GM19023 (cell line): ENCODE results near the gene OSTM1.

Experiments
- ATAC-seq: cut with Tn5 transposase; IDR thresholded peaks from one replicate; pipeline ENCODE4 v1.9.1; 2021; ENCODE audit warnings: mild to moderate bottlenecking, moderate library complexity; ENCODE audit not compliant: unreplicated experiment

The OSTM1 gene

DNA sequence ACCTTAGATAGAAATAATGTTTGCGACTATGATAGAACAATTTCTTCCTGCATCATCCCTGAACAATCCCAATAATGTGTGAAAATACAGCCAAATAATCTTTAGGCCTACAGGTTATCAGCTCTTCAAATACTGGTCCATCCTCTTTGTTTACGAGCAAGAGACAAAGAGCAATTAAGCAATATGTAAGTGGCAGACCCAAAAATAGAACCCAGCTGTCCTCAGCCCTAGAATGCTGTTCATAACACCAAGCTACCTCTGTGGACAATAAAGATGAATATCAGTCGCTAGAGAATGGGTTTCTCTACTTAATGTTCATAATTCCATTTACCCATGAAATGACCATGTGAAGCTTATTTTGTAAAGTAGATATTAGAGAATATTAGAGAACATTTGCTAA, 28.4 kb upstream of the OSTM1 start:
- ATAC-seq = no peak

DNA sequence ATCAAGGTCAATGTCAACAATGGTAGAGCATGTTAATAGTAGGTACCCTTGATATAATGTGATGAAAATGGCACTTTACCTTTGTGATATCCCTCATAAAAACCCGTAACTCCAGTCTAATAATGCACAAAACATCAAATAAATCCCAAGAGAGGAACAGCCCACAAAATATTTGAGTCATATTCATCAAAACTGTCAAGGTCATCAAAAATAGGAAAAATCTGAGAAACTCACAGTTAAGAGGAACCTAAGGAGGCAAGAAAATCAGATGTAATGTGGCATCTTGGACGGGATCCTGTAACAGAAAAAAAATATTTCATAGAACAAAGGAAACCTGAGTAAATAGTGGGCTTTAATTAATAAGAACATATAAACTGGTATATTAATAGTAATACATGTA, 25.5 kb upstream of the OSTM1 start:
- ATAC-seq = no peak

DNA sequence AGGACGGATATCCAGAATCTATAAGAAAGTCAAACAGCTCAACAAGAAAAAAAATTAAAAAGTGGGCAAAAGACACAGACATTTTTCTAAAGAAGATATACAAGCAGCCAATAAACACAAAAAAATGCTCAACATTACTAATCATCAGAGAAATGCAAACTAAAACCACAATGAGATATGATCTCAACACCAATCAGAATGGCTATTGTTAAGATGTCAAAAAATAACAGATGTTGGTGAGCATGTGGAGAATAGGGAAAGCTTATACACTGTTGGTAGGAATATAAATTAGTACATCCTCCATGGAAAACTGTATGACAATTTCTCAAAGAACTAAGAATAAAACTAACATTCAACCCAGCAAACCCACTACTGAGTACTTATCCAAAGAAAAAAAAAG, 23.3 kb upstream of the OSTM1 start:
- no peak for ATAC-seq

DNA sequence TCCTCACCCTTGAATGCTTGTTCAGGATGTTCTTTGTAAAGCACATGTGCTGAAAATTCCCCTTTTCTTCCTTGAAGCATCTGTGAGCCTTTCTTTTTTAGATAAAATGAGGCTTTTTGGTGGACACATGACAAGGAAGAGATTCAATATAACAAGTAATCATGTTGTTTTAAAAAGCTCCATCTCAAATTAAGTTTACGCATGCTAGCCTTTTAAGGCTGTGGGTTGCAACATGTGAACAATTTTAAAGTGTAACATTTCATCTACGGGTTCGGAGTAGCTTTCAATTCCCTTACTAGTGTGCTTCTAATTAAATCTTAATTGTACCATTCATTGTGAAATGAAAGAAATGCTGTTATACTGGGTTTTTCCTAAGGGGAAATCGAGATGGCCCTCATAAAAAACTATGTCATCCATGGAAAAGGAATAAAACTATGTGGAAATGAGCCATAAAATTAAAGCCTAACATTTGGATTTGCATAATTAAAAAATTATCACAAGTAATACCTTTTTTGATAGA, 19.3 kb upstream of the OSTM1 start:
- no peak for ATAC-seq

DNA sequence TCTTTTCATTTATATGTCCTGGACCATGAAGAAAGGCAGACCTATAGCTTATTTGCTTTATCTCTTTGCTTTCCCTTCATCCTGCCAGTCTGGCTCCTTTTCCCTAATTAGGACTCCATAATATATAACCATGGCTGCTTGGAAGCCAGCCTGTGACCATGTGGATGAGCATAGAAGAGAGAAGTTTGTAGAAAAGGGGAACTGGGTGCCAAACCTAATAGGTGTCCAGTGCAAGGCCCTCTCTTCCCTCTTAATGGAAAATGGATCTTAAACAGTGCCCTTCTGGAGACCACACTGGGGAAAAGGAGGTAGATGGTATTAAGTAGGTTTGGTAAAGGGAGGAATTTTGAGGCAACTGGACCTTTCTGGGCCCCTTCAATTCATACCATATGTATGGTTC, 16.7 kb upstream of the OSTM1 start:
- no peak for ATAC-seq

DNA sequence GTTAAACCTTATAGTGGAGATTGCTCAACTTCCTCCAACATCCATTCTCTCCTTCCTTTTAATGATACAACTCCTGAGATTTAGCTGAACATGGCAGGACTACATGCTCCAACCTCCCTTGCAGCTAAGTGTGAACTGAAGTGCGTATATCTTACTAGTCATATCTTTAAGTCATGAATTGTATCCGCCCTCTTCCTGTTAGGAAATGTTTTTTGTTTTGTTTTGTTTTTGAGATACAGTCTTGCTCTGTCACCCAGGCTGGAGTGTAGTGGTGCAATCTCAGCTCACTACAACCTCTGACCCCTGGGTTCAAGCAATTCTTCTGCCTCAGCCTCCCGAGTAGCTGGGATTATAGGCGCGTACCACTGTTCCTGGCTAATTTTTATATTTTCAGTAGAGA, 8.8 kb upstream of the OSTM1 start:
- ATAC-seq = no peak

DNA sequence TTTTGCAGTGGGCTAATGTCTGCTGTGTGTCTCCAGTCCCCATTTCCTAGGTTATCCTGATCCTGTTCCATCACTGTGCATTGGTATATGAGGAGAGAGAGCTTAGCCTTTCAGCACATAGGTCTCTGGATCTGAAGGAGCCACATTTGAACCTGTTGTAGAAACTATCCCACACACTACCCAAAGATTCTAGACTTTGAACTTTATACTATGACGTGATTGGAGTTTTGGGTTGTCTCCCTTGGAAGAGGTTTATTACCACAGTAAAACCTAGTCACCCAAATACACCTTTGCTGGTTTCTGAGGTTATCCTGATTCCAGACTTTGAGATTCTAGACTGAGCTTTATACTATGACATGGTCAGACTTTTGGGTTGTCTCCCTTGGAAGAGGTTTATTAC, 8.0 kb upstream of the OSTM1 start:
- ATAC-seq = no peak

DNA sequence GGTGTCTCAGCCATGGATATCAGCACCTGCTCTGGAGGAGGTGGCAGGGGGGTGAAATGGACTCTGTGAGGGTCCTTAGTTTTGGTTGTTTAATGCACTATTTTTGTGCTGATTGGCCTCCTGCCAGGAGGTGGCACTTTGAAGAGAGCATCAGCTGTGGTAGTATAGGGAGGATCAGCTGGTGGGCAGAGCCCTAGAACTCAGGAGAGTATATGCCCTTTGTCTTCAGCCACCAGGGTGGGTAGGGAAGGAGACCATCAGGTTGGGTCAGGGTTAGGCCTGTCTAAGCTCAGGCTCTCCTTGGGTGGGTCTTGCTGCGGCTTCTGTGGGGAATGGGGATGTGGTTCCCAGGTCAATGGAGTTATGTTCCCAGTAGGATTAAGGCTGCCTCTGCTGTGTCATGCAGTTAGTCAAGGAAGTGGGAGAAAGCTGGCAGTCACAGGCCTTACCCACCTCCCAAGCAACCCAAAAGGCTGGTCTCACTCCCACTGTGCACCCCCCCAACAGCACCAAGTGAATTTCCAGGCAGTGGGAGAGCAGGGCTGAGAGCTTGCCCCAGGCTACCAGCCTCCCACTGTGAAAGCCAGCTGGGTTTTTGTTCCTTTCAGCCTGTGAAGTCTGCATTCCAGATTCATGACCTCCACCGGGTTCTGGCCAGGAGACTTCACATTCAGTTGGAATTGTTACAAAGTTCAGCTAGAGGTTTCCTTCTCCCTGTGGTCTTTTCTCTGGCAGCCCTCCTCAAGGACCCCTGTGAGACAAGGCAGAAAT, 5.7 kb upstream of the OSTM1 start:
- no peak for ATAC-seq

DNA sequence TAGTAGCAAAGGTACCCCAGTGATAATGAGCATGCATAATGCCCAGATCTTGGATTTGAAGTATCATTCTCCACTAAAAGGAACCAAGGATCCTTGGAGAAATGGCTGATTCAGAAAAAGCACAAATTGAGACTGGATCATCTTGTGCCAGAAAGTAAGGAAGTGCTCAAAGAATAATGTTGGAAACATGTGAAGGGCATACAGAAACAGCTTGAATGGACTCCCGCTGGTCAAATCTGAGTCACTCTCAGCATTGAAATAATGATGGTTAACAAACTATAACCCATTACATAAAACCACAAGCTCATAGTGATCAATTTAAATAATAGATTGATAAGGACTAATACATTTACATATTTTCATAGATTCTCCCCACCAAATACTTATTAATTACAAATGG, 3.6 kb upstream of the OSTM1 start:
- ATAC-seq = no peak

DNA sequence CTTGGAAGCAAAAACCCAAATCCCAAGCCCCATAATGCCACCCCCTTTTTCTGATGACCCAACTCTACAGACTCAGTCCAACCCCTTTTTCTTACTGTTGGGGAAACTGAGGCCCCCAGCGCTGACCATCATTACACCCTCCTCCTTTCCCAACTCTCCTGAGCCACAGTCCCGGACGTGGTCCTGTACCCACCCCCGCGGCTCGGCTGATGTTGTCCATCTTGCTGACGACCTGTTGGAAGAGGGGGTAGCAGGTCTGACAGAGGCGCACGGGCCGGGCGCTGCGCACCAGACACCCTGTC, 533 bp downstream of the OSTM1 start:
- ATAC-seq = peak; percentile 42

DNA sequence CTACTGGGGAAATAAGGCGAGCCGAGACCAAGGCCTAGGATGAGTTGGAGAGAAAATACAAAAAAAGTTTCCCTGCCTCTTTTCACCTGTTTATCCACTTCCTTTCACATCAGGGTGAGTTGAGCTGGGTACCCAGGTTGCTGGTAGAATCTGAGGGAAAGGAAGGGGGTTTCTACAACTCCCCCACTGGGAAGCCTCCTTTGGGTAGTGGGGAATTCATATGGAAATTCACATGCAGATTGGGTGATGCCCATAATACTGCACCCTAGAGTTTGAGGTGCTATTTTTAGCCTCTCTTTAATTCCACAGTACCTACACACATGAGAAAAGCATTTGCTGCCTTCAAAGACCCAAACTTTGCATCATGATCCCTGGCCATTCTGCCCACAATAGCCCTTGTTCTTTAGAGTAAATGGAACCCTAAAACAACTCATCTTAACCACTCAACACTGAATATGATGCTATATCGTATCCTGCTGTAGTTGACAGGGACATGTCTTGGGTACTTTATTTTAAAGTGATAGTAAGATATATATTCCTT, 2.7 kb downstream of the OSTM1 start:
- no peak for ATAC-seq

DNA sequence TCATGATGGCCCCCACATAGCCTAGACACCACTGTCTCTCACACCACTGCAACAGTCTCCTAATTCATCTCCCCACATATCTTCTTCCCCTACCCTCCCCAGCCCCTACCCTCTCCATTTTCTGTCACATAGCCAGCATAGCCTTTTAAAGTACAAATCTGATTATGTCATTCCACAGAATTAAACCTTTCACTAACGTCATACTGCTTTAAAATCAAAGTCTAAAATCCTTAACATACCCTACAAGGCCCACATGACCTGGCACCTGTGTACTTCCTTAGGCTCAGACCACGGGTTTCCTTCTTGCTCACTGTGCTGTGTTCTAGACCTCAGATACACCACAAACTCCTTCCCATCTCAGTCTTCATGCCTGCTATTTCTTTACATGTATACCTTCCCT, 5.9 kb downstream of the OSTM1 start:
- ATAC-seq = no peak

DNA sequence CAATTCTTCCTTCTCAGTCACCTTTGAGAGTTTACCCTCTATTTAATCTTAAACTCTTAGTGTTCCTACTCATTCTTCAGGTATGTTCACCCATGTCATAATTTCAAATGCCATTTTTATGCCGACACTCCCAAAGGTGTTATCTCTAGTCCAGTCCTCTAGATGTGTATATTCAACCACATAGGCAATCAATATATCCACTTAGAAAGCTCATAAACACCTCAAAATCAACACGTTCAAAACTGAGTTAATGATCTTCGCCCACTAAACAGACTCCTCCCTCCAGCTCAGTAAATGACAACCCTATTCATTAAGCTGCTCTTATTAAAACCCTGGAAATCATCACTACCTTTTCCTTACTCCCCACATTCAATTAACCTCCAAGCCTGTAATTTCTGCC, 6.4 kb downstream of the OSTM1 start:
- ATAC-seq = no peak

DNA sequence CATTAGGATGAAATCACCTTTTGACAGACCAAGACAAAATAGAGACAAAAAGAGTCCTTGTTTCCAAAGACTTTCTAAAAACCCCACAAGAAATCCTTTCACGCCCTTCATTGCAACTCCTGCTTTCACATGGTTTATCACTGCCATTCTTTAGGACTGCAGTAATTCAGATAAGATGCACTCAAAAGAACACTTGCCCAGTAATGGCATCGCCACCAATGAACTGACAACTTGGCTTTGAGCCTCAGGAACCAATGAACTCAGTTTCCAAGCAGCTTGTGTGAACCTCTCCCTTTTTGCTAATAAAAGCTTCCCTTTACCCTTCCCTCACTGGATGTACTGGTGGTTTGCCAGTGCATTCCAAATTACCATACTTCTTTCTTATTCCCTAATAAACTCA, 21.8 kb downstream of the OSTM1 start:
- no peak for ATAC-seq

DNA sequence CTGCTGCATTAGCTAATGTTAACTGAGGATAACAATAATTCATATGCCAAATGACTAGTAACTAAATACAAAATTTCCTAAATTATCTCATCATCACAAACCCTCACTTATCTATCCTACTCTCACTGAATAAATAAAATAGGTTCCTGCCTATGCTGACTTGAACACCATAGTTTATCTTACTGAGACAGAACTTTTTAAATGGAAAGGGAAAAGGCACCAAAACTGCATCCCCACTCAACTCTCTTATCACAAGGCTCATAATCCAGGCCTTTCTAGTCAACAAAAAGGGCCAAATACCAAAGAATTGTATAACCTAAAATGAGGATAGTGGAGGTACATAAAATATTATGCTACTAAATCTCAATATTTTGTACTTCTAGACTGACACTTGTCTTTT, 23.1 kb downstream of the OSTM1 start:
- no peak for ATAC-seq

DNA sequence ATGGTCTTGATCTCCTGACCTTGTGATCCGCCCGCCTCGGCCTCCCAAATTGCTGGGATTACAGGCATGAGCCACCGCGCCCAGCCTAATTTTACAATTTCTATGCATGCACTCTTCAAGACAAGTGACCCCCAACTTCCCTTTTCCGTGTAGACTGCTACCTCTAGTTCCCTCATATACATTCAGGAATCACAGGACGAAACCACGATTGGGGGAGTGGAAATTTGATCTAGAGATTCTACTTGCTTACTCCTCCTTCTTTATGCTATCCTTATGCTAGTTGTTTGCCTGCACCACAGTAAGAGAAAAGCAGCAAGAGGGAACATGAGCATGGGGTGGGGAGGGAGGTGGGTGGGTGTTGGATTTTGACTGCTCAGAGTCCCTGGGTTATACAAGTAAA, 34.9 kb downstream of the OSTM1 start:
- no peak for ATAC-seq

DNA sequence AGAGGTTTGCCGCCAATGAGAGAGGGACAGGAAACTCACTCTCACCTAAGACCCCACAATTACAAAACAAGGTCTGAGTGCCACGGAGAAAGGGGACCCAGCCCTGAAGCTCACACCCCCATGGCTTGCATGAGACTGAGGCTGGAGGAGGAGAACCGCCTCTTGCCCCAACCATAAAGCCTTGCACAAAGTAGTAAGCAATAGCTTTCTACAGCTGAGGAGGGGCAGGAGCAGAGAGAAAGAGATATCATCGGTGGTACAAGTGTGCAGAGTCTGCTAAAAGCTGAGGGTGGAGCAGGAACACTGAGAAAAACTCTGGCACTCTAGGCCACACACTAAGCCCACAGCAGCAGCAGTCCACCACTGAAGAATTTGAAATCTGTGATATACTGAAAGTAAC, 37.7 kb downstream of the OSTM1 start:
- ATAC-seq = no peak

DNA sequence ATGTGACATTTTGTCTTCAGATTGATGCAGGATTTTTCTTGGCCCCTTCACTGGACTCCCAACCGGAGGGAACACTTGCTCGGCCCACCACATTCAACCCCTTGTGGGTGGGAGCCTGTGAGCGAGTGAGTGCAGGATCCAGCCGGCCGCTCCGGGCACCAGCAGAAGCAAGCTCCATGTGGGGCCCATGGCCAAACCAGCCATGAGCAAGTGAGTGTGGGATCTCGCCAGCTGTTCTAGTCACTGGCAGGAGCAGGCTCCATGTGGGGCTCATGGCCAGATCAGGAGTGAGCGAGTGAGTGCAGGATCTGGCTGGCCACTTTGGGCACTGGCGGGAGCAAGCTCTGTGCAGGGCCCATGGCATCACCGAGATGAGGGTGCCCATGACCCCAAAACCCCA, 42.6 kb downstream of the OSTM1 start:
- ATAC-seq = no peak

DNA sequence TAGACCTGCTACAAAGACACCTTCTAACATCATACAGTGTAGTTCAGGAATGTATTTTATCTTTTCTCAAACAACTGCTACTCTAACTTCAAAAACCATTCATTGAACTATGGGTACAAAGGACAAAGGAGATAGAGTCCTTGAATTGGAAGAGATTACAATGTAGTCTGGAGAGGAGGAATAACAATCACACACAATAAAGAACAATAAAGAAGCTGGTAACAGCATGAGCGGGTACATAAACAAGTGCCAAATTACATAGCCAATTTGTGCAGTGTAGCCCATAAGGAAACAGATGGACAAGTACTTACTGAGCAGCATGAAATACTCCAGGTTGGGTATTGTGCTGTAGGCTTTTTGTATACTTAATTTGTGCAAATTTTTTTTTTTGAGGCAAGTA, 44.3 kb downstream of the OSTM1 start:
- ATAC-seq = no peak

DNA sequence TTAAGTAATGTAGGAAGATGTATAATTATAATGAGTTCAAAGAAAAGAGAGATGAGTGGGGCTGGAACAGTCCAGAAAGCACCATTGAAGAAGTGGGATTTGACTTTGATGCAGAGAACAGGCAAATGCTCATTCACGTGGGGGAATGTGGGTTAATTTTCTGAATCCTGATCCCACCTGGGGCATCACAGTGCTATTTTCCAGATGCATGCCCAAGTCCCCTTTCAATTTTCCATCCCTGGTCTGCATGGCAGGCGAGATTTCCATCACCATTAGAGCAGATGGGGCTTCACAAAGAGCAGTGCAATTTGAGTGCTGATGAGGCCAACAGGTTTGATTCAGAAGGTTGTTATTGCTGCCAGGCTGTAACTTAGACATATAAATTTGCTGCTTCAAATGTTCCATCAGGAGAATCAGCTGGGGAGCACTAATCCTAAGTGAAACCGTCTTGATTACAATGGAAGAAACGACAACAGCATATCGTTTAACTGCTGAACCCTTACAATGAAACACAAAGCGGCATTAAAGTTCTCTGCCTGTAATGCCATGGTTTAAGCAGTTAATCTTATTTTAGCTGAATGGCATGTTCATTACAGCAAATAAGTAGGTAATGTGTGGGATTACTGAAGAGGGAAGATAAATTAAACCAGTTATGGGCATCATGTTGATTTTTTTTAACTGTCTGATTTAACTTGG, 45.2 kb downstream of the OSTM1 start:
- no peak for ATAC-seq

DNA sequence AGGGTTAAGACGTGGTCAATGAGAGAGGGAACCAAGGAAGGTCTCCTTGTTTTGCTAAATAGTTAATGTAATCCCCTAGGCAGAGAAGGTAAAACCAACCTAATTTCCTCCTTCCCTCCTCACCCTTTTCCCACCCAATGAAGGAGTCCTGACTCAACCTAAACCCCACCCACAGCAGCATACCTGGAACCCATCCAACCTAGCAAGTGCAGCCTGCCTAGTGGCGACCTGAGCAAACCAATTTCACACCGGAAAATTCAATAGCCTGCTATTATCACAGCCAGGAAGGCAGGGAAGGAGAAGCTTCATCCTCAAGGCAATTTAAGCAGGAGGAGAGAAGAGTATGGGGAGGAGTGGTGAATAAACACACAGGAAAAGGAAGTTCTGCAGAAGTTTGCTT, 46.9 kb downstream of the OSTM1 start:
- no peak for ATAC-seq

DNA sequence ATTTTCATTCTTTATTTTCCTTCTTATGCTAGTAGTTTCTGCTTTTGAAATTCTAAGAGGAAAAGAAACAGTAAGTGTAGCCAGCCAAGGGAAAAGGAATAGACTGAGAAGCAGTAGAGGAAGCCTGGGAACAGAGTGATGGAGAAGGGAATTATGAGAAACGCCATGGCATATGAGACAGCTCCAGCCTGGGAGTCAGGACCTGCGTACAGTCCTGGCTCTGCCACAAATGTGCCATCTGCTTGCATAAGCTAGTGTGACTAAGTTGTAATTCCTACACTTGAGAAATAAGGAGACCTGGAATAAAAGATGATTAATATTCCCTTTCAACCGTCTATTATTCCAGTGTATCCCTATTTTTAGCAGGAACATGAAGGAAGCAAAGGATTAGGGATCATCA, 47.5 kb downstream of the OSTM1 start:
- no peak for ATAC-seq
